ENCODE data around the gene AQP2. TPM values are rescaled to one million over a fixed set of nuclear protein-coding genes. Genes with fewer than 3 reads are reported as not detected.
A peak's percentile ranks its signal among the peaks of the same experiment; 100 is the strongest.

AQP2 gene
- total RNA-seq, 6 experiments from 2014 or later: not detected

- intact Hi-C loops (cut with DNase I): no loop called here
- no peaks in the 10 kb centered on the region for H3K27me3 ChIP-seq
- peaks cover 0 to 6% (median 0%) of the 10 kb centered on the region in 4 donors for H3K4me1 ChIP-seq
- H3K9me3 ChIP-seq: no peaks in the 10 kb centered on the region
- no peak overlapping the region for H3K4me3 ChIP-seq
- WGBS (ENCODE audit: insufficient coverage, low coverage, low lambda C conversion rate, missing lambda C conversion rate): 84% methylated on average over 5 of the region's 14 CpGs
- H3K27ac ChIP-seq: no peak overlapping the region
- ATAC-seq: no peak
- DNase-seq: peak in 1 of 3 donors; percentile 28
- no peak for TF ChIP-seq POLR2A (IDR thresholded peaks at IDR 0.05)
- no peak for TF ChIP-seq CTCF (IDR thresholded peaks at IDR 0.05)
- H3K36me3 ChIP-seq: no peaks in the 10 kb centered on the region
These were observed 1.1 kb downstream of the AQP2 start for GRCh38 chr12:49951411-49952240.

GRCh38 chr12:49952391-49953055 lies 2.0 kb downstream of the AQP2 start:
- TF ChIP-seq CTCF (IDR thresholded peaks at IDR 0.05) (no peak), POLR2A (IDR thresholded peaks at IDR 0.05) (no peak)

GRCh38 chr12:49953151-49953550 lies 2.6 kb downstream of the AQP2 start:
- ATAC-seq (no peak), DNase-seq (peak in 1 of 3 donors; percentile 41)
- Histone ChIP-seq H3K36me3 (no peaks in the 10 kb centered on the region), H3K4me1 (peaks cover 0 to 6% (median 0%) of the 10 kb centered on the region in 4 donors), H3K4me3 (no peak overlapping the region), H3K9me3 (no peaks in the 10 kb centered on the region), H3K27ac (no peak overlapping the region), H3K27me3 (no peaks in the 10 kb centered on the region)
- 79% methylated on average over 3 of the region's 4 CpGs for WGBS (ENCODE audit: insufficient coverage, low coverage, low lambda C conversion rate, missing lambda C conversion rate)
- intact Hi-C loops (cut with DNase I): no loop called here
- TF ChIP-seq CTCF (IDR thresholded peaks at IDR 0.05): no peak
- TF ChIP-seq POLR2A (IDR thresholded peaks at IDR 0.05): no peak

More at GRCh38 chr12:49952391-49953055, 2.0 kb downstream of the AQP2 start:
- DNase-seq (no peak), ATAC-seq (peak in 3 of 4 donors; percentile 40 to 59 (median 50))
- WGBS (ENCODE audit: insufficient coverage, low coverage, low lambda C conversion rate, missing lambda C conversion rate): 14% methylated on average over 1 of the region's 1 CpG
- Histone ChIP-seq H3K27ac (no peak overlapping the region), H3K4me3 (no peak overlapping the region), H3K27me3 (no peaks in the 10 kb centered on the region), H3K9me3 (no peaks in the 10 kb centered on the region), H3K36me3 (no peaks in the 10 kb centered on the region), H3K4me1 (peaks cover 0 to 6% (median 0%) of the 10 kb centered on the region in 4 donors)
- intact Hi-C loops (cut with DNase I): no loop called here

- H3K27me3 ChIP-seq: no peaks in the 10 kb centered on the region
- 91% methylated on average over 9 of the region's 21 CpGs for whole genome bisulfite sequencing (ENCODE audit: insufficient coverage, low coverage, low lambda C conversion rate, missing lambda C conversion rate)
- H3K4me3 ChIP-seq: no peak overlapping the region
- no peaks in the 10 kb centered on the region for H3K36me3 ChIP-seq
- intact Hi-C loops (cut with DNase I): no loop called here
- ATAC-seq (no peak), DNase-seq (peak in 2 of 3 donors; percentile 40 to 54)
- no peak for TF ChIP-seq POLR2A (IDR thresholded peaks at IDR 0.05)
- H3K4me1 ChIP-seq: peaks cover 0 to 6% (median 0%) of the 10 kb centered on the region in 4 donors
- H3K27ac ChIP-seq: no peak overlapping the region
- H3K9me3 ChIP-seq: no peaks in the 10 kb centered on the region
These were observed 3.7 kb downstream of the AQP2 start for GRCh38 chr12:49953961-49954846.
